DMS79 treated with DMSO at 0.1 percent for 48 hours (cell line): ENCODE data around the gene FBXL17.

ENCODE experiments used
- DNase-seq: peaks from one replicate; lab custom pipeline; 2025; lab: John Stamatoyannopoulos, UW

The FBXL17 gene

DNA sequence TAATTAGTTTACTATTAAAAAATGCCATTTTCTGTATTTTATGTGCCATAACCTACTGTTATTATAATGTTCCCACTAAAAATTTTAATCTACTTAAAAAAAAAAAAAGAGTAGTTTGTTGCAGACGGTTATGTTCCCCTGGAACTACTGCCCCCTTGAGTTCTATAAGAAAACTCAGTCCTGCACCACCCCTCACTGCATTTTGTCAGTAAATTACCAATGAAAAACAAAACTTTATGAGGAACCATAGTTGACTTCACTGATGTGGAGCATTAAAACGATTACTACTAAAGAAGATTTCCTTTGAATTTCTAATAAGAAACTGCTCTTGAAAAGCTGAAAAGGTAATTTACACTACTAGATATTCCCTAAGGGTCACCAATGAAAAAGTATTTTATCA lies 288.7 kb downstream of the FBXL17 start:
- DNase-seq: no peak

DNA sequence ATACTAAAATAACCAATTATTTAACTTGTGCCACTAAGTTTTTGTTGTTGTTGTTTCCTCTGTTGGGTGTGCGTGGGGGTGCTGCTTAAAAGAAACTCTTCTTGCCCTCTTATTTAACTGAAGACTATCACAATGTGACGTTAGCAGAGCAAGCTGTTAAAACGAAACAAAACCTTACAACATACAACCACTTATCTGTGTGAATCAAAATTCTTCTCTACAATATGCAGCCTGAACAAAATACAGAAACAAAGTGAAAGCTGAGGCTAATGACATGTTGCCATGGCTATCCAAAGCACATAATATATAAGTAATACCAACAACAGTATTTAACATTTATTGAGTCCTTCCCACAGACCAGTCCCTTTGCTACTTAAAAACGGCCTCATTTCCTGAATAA lies 291.0 kb downstream of the FBXL17 start:
- no peak for DNase-seq

- DNase-seq: no peak
These were observed 297.8 kb downstream of the FBXL17 start for GRCh38 chr5:108084105-108084504.

- no peak for DNase-seq
These were observed 298.7 kb downstream of the FBXL17 start for GRCh38 chr5:108083232-108083631.

- DNase-seq: no peak
These were observed 300.2 kb downstream of the FBXL17 start for GRCh38 chr5:108081707-108082106.

DNA sequence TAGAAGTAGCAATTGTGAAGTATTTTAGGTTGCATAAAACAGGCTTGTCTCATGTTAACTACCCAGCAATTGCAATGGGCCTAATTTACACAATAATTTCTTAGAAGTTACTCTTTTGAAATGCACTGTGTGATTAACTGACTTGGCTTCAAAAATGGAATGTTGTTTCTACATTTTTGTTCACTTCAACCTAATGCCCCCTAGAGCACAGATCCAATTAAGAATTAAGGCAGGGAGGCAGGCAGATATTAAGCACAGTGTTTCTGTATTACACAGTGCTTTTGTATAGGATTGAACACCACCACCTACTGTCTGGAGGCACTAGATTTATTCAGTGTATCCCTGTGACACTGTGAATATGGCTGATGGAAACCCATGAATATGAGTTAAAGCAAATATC lies 302.1 kb downstream of the FBXL17 start:
- DNase-seq: no peak

DNA sequence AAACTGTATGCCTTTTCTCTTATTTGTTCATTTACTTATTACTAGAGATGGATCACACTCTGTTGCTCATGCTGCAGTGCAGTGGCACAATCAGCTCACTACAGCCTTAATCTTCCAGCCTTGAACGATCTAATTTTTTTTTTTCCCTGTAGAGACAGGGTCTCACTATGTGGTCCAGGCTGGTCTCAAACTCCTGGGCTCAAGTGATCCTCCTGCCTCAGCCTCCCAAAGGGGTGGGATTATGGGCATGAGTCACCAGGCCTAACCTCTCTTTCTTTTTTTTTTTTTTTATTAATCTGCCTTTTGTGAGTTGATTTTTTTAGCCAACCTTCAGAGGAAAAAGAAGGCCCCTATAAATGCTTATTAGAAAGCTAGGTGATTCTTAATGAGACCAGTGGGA lies 303.0 kb downstream of the FBXL17 start:
- DNase-seq: no peak

DNA sequence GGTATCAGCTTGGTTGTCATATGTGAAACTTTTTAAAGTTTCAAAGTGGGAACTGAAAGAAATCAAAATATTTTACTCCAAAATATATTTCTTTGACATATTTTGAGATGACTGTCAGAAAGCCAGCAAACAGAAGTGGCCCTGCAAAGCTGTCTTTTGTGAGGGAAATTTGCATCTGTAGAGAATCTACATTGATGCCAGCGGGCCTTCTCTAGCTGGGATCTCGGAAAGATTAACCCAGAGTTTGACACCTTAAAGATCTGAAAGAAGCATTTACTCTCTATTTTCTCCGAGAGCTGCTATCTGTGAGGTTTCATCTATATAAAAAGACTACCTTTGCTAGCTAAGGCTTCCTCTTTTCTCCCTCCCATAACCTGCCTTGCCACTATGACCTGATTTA lies 303.6 kb downstream of the FBXL17 start:
- no peak for DNase-seq

GRCh38 chr5:108074626-108075025 lies 307.3 kb downstream of the FBXL17 start:
- DNase-seq: no peak

DNA sequence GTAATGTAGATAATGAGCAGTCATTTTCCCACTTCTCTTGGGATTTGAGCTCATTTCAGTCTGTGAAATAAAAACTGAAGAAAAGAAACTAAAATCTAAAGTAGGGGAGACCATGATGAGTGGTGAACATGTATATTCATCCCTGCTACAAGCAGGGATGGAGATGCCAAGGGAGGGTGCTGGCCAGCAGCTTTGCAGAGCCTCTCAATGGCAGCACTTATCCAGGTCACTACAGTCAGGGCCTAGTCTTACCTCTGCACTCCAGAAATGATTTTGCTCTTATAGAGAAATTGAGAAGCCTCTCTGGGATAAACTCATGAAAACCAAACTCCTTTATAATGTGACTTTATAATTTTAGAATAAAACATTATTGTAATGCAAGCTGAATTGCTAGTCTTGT lies 317.6 kb downstream of the FBXL17 start:
- no peak for DNase-seq

GRCh38 chr5:108061941-108062340 lies 320.0 kb downstream of the FBXL17 start:
- no peak for DNase-seq

GRCh38 chr5:108060340-108060739 lies 321.6 kb downstream of the FBXL17 start:
- DNase-seq: no peak

GRCh38 chr5:108059334-108059733 lies 322.6 kb downstream of the FBXL17 start:
- no peak for DNase-seq

- no peak for DNase-seq
These were observed 327.5 kb downstream of the FBXL17 start for GRCh38 chr5:108054349-108054748.

GRCh38 chr5:108046955-108047670 lies 334.8 kb downstream of the FBXL17 start:
- DNase-seq: no peak

DNA sequence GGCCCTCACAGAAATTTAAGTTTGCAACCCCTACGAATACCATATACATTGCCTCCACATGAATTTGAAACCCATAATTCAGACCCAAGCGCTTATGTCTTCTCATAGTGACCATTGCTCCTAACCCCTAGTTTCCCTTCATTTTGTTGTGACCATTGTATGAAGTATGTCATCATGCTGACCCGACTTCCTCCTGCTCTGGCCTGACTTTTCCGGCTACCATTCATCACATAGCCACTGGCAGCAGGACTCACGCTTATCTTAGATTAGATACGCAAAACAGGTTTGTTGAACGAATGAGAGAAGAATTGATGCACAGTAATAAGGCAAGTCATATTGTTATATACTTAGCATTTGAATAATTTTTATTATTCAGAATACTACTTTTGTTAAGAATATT lies 345.4 kb downstream of the FBXL17 start:
- DNase-seq: no peak

- no peak for DNase-seq
These were observed 353.0 kb downstream of the FBXL17 start for GRCh38 chr5:108028883-108029282.

GRCh38 chr5:108028412-108028811 lies 353.5 kb downstream of the FBXL17 start:
- DNase-seq: no peak

GRCh38 chr5:108025957-108026356 lies 355.9 kb downstream of the FBXL17 start:
- no peak for DNase-seq

- no peak for DNase-seq
These were observed 356.9 kb downstream of the FBXL17 start for GRCh38 chr5:108024986-108025385.

DNA sequence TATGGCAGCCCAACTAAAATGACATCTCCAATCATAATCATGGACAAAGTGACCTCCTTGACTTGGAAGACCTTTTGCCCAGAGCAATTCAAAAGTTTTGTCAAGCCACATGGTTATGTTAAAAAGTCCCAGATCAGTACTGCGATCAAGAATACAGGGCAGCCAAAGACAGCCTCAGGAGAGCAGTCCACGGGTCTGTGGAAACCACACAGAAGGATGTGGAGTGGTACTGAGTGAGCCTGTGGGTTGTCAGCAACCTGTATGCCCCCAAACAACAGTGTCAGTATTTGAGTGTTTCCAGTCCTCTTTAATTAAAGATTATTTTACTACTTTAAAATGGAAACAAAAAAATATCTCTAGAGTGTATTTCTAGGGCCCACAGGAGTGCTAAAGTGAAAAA lies 365.8 kb downstream of the FBXL17 start:
- no peak for DNase-seq

- no peak for DNase-seq
These were observed 375.1 kb downstream of the FBXL17 start for GRCh38 chr5:108006791-108007190.

GRCh38 chr5:108003178-108003577 lies 378.7 kb downstream of the FBXL17 start:
- DNase-seq: peak; percentile 2

- DNase-seq: no peak
These were observed 380.7 kb downstream of the FBXL17 start for GRCh38 chr5:108001222-108001621.
